HG03378 (cell line): ENCODE data around the gene CRISPLD2.

Experiments used
- ATAC-seq: cut with Tn5 transposase; IDR thresholded peaks from one replicate; pipeline ENCODE4 v1.9.1; 2021; ENCODE audit warnings: mild to moderate bottlenecking, moderate library complexity; ENCODE audit not compliant: unreplicated experiment

The CRISPLD2 gene

GRCh38 chr16:84838383-84838948, 18.7 kb downstream of the CRISPLD2 start:
- no peak for ATAC-seq

GRCh38 chr16:84839054-84839453, 19.3 kb downstream of the CRISPLD2 start:
- no peak for ATAC-seq

DNA sequence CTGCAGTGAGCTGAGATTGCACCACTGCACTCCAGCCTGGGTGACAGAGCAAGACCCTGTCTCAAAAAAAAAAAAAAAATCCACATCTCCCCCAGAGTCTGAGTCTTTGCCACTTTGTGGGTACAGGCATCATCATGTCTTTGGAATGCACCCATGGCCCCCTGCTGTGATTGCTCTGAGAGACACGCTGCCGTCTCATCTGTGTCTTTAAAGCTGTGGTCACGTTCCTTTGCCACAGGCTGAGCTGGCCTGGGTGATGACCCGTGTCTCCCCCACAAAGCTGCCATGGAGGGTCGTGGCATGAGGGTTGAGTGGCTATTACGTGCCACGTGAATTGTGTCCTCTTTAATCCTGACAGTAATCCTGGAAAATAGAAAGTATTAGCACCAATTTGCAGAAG, 20.2 kb downstream of the CRISPLD2 start:
- no peak for ATAC-seq

GRCh38 chr16:84840687-84841627, 21.2 kb downstream of the CRISPLD2 start:
- no peak for ATAC-seq

- no peak for ATAC-seq
Measured at GRCh38 chr16:84841787-84842300, 22.1 kb downstream of the CRISPLD2 start.

DNA sequence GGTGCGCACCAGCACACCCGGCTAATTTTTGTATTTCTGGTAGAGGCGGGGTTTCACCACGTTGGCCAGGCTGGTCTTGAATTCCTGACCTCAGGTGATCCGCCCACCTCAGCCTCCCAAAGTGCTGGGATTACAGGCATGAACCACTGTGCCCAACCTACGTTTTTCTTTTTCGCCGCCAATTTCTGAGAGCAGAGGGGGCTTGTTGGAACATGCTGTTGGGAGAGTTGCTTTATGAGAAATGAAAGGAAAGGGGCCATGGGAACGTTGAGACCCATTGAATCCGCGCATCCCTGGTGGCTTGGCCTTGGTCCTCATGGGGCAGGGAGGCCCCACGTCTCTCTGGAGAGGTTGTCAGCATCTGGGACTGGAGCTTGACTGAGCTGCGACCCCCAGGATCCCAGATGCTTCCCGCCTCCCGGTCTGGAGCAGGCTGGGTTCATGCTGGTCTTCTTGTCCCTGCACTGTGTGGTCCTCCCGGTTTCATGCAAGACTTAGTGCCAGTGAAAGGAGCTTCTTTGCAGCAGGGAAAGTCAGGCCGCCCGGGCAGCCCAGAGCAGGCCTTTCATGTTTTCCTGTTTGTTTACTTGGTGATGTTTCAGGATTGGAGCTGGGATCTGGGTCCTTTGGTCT, 22.8 kb downstream of the CRISPLD2 start:
- ATAC-seq = no peak

- ATAC-seq = no peak
Measured at GRCh38 chr16:84843149-84844048, 23.6 kb downstream of the CRISPLD2 start.

DNA sequence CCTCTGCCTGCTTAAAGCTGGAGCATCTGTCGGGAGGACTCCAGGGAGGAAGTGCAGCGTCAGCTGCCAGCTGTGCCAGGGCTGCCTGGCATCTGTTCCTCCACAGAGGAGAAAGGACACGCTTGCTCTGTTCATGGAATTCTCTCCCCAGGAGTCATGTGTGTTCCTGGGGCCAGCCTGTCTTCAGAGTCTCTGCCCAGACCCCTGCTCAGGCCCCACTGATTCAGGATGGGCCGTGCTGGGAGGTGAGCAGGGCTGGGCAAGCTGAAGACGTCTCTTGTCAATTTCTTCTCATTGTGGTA, 24.2 kb downstream of the CRISPLD2 start:
- ATAC-seq = no peak

DNA sequence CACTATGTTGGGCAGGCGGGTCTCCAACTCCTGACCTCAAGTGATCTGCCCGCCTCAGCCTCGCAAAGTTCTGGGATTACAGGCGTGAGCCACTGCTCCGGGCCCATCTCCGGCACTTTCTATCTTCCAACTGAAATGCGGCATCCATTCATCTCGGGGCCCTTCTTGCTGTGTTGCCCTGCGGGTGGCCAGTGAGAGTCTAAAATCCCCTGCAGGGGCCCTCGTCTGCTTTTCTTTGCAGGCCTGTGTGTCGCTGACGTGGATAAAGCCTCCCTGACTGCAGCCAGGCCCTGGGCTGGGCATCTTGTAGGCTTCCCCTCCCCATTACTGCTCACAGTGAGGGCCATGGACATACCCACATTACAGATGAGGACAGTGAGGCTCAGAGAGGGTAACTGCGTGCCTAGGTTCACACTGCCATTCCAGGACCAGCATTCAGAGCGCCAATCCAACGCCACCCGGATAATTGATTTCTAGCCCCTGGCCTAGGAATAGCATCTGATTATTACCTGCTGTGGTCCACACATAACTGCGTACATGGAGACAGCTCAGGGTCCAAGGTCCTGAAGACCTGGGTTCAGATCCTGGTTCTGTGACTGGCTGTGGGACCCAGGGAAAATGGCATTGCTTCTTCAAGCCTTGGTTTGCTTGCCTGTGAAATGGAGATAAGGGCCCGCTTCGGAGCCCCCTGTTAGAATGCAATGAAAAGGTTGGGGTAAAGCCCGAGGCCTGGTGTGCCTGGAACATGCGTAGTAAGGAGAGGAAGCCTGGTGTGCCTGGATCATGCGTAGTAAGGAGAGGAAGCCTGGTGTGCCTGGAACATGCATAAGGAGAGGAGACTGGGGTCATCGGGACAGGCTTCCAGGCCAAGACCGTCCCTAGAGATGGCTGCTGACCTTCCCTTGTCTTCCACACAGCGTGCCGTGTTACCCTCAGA, 25.0 kb downstream of the CRISPLD2 start:
- no peak for ATAC-seq

GRCh38 chr16:84845496-84846002, 25.8 kb downstream of the CRISPLD2 start:
- no peak for ATAC-seq

DNA sequence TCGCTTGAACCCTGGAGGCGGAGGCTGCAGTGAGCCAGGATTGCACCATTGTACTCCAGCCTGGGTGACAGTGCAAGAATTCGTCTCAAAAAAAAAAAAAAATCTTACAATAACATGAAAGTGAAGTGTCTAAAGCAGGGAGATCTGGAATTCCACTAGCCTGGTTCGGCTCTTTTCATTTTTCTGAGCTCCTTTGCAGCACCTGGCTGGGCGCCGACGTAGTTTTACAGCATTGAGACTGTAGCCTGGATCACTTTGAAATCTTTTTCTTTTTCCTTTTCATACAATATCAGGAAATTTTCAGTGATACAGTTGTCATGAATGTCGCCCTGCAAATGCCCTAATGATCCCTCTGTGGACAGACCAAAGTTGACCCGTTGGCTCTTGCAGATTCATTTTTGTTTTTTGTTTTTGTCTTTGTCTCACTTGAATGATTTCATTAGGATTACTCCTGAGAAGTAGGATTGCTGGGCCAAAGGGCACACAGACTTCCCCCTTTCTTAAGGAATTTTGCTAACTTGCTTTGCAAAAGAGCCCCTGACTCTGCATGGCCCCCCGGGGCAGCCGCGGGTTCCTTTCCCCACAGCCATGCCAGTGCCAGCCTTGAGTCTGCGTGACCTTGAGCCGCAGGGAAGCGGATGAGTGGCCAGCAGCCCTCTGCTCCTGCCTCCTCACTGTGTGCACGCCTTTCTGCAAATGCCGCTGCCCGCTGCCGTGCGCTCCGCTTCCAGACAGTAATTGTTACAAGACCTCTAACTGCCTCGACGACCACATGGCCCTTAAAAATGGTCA, 28.0 kb downstream of the CRISPLD2 start:
- no peak for ATAC-seq

GRCh38 chr16:84848986-84849634, 29.3 kb downstream of the CRISPLD2 start:
- ATAC-seq = no peak

GRCh38 chr16:84849751-84850150, 30.0 kb downstream of the CRISPLD2 start:
- no peak for ATAC-seq

DNA sequence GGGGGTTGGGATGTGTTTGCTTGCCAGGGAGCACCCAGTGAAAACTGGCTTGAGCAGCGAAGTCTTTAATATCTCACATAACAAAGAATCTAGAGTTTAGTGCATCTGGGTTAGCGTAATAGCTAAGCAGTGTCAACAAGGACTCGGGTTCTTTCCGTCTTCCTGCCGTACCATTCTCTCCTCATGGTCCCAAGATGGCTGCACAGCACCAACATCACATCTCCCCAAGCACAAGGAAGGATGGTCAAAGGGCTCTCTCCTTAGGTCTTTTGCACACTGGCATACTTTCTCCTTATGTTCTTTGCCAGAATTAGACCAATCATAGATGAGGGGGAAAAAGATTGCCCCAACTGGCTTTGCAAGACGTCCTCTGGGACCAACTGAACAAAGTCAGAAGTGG, 30.9 kb downstream of the CRISPLD2 start:
- no peak for ATAC-seq

- ATAC-seq = no peak
Measured at GRCh38 chr16:84851192-84852127, 31.7 kb downstream of the CRISPLD2 start.

DNA sequence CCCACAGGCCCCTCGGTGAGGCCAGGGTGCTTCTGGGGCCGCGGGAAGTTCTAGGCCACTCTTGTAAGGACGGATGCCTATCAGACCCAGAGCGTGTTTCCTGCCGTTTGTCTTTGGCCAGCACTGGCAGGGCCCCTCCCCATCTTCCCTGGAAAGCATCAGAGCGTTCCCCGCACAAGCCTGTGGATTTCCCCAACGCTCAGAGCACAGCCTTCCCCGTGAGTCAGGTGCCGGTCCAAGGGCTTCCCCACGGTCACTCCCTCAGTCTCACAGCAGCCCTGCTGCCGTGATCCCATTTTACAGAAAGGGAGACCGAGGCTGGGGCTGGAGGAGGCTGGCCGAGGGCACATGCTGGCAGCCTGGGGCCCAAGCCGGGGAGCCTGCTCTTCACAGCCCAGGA, 33.7 kb downstream of the CRISPLD2 start:
- ATAC-seq = no peak

DNA sequence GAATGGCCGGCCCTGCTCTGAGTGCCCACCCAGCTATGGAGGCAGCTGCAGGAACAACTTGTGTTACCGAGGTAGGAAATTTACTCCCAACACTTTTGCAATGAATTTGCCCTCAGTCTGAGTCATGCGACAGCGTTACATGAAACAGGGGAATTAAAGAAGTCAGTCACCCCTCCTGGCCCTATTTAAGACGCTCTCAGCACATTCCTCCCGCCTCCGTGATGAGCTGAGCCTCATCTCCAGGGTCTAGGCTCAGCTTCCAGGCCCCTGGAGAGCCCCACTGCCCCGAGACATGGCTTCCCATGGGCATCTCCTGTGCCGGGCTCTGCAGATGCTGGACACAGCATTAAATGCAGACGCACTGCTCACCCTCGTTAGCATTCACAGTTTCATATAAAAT, 35.0 kb downstream of the CRISPLD2 start:
- ATAC-seq = no peak
